GDM1 (cell line): ENCODE measurements around the gene RBM12.

Source experiments
- DNase-seq: peaks from one replicate; lab custom pipeline; 2025; lab: John Stamatoyannopoulos, UW

RBM12 gene

DNA sequence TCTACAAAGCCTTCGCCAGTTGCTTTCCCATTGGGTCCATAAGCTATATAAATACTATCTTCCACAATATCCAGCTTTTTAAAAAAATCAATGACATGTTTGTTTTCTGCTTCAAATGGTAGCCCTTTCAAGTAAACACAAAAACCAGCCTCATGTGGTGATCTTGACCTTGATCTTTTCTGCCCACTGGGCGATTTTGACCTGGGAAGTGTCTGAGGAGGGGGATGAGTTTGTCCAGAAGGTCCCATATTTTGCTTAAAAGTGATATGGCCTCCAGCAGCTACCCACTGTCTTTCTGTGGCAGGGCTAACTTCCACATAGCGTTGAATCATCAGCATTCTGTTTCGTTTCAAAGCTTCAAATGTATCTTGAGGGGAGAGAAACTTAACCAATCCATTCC lies 10.8 kb downstream of the RBM12 start:
- DNase-seq, result no peak

DNA sequence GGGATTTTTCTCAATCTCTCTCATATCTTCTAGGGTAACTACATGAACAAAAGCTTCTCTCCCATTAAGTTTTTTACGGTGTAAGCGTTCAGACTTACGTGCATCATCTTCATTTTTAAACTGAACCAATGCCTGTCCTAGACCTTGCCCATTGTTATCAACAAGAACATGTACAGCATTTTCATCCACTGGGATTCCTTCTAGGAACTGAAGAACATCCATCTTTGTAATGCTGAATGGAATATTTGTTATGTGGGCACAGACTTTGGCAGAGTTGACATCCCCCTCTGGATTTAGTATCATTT lies 11.3 kb downstream of the RBM12 start:
- no peak for DNase-seq

DNA sequence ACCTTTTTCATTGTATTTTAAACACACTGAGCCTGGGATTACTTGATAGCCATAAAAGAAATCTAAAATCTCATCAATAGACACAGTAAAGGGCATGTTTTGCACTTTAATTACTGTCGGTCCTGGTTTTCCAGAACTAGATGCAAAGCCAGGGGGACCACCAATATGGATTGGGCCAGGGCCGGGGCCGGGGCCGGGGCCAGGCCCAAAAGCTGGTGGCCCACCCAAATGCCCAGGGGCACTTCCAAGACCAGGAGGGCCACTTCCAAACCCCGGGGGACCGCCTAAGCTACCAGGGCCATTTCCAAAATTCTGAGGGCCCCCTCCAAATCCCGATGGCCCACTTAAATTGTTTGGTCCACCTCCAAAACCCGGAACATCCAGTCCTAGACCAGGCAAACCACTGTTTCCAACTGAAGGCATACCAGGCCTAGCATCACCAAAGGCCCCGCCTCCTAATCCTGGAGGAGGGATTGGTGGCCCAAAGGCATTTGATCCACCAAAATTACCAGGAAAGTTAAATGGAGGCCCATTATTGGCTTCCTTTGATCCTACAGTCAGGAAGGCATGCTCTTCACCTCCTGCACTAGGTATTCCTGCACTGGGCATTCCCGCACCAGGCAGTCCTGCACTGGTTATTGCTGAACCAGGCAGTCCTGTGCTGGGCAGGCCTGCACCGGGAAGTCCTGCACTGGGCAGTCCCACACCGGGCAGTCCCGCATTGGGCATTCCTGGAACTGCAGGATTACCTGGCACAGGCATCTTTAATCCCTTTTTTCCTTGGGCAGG lies 11.9 kb downstream of the RBM12 start:
- DNase-seq, result no peak

DNA sequence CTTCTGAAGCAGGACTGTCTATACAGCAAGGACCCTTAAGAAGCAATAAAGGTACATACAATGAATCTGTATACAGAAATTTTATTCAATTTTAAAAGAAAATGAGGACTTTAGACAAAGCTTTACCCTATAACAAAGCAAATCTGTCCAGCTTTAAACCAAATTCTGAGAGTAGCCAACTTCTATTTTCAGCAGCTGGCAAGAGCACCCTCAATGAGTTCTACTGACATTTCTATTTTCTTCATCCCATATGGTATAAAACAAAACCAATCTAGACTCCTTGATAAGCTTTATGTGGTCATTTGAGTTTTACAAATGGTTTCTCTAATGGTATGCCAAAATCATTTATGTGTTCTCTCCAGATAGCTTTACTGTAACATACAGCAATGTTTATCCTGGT lies 12.7 kb downstream of the RBM12 start:
- no peak for DNase-seq

DNA sequence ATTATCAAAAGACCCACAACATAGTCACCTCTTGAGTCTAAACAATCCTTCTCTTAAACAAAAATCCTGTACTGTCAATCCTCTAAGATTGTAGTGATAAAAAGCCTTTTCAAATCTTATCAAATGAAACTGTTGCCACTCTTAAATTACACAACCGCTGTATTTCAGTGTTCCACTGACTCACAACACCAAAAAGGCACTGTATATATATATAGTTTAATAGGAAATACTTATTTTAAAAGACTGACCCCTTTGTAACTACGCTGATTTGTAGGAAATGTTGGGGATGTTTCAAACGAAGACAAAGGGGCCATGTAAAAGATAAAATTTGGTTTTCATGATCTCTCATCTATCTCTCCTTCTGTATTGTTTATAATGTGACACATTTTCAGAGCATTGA lies 14.1 kb downstream of the RBM12 start:
- no peak for DNase-seq

DNA sequence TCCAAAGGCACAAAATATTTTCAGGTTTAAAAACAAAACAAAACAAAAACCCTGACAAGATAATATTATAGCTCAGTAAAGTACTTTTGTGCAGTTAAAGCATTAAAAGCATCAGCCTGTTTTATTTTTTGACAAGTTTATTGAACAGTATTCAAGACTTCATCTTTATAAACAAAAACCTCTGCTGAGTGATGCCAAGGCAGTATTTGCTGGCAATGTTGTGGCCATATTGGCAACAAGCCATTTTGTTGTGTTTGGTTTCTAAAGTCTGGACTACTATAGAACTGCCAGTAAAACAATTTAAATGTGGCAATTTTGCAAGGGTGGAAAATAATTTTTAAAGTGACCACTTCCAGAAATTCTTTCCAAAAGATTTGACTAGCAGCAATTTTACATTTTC lies 15.9 kb downstream of the RBM12 start:
- no peak for DNase-seq

DNA sequence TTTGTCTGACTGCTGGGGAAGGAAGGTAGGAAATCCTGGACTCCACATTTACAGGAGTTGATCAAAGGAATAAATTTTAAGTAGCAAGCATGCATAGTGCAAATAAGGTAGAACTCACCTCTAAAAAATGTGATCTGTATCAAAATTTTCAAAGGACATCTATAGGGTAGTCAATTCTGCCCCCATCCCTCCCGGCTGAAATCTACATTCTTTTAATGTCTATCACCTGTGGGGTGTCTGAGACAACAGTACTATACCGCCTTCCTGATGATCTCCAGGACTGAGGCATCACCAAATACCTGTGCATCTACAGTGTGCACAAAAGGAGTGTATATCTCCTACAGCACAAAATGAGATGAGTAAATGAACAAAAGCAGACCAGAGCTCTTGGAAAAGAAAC lies 19.9 kb downstream of the RBM12 start:
- DNase-seq, result no peak

DNA sequence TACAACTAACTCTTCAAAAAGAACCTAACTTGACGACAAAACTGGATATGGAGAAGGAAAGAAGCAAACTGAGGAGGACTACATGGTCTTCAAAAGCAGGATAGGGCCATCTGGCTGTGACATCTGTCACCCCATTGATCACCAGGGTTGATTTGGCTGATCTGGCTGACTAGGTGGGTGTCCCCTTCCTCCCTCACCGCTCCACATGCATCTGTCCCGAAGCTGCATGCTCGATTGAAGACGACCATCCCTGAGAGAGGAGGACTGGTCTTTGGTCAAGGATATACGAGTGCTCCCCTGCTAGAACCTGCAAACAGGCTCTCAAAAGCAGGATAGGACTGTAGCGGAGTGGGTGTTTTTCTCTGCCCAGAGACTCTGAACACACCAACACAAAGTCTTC lies 21.7 kb downstream of the RBM12 start:
- no peak for DNase-seq

DNA sequence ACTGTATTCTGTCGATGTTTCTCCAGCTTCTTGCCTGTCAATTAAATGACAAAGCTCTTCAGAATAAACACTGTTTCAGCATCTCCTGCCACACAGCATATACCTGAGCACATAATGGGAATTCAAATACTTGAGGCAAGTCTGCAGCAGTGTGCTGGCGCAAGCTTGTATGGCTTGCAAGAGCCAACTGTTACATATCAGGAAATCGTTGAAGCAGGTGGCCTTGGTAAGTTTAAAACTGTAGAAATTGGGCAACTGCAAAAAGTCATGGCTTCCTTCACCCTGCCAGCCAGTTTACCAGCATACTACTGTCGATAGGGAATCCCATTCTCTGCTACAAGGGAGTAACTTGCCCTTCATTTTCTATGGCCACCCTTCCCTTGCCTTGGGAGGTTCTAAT lies 23.0 kb downstream of the RBM12 start:
- no peak for DNase-seq

DNA sequence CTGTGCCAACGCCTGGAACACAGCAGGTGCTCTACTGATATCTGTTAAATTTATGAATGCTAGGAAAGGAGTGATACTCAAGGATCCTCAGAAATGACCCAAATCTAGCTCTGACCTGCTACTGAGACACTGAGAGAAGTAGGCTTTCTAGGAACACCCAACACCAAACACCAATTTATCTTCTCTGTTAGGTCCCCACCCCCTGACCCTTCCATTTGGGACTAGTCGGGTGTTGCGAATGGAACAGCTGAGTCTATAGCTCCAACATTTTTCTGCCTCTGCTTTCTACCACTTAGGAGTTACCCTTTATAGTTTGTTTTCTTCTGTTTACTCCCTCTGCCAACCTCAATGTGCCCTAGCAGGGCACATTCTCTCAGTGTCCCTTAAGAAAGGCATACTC lies 24.0 kb downstream of the RBM12 start:
- DNase-seq, result no peak

DNA sequence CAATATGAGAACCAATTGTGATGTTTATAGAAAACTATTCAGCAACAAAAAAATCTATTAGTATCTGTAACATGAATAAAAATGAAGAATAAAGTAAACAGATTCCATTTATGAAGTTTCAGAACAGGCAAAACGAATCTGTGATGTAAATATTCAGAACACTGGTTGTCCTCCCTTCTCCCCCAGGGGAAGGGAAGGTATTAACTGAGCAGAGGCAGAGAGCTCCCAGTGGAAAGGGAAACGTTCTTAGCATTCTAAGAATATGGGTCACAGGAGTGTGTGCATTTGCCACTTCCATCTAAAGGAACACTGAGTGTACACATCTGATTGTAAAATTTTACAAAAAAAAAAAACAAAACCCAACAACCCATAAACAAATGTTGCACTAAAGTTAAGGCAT lies 25.9 kb downstream of the RBM12 start:
- no peak for DNase-seq

DNA sequence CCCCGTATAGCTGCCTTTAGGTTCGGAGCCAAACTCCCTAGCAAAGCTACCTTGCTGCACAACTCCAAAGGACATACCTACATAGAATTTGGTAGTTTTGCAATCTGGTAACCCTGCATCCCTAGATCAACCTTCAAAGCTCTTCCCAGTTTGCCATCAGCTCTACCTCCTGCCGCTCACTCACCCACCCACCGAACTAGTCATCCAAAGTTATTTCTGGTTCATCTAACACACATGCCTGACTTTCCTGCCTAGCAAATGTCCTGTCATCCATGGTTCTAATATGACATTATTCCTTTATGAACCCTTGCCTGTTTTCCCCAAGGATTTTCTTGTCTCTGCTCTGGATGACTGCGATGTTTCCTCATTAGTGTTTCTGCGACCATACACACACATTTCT lies 27.4 kb downstream of the RBM12 start:
- no peak for DNase-seq

DNA sequence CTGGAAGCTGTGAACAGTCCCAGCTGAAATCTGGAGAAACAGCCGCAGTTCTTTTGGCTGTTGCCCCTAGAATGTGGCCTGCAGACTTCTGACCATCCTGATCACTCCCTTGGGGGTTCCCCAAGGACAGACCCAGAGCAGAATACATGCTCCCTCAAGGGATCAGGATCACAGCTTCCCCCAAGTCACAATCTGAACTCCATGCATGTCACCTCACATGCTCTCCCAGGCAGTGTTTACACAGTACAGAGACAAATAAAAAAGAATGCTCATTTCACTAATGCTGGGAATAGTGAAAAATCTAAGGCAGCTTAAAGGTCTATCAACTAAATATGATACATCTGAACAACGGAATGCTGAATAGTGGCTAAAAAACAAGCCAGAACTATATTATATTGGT lies 28.6 kb downstream of the RBM12 start:
- no peak for DNase-seq

DNA sequence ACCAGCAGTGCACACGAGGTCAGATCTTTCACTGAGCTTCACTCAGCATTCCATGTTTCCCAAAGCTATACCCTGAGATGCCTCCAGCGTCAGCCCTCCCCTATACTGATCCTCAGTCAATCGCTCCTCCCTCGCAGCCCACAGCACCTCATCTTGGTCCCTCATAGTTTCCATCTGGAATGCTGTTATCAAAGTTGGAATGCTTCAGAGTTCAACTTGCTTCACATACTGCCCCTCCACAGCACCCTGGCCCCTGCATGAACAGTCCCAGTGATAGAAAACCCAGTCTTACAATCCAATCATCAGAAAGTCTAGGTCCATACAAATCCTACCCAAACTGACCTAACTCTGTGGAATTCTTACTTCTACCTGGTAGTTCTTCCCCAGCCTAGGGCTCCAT lies 29.0 kb downstream of the RBM12 start:
- no peak for DNase-seq

DNA sequence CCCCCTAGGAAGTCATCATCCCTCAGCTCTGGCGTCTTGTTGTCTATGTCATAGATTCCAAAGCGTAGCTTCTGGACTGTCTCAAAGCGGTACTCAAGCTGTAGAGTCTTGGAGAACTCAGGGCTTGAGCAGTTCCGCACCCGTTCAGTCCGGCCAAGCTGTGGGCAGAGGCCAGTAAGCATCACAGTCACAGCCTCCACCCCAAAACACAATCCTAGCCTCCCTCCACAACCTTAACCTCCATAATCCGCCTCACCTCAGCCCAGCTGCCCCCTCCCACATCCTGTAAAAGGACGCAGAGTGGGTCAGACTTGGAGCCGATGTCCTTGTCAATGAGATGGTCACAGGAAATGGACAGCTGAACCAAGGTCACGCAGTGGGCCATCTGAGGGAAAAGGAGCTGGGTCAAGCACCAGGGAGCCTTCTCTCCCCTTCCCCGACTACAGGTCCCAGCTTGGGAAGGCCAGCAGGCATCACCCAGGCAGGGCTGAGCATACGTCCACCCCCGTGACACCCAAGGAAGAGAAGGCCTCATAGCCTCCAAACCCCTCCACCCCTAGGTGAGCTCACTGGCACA lies 32.1 kb downstream of the RBM12 start:
- no peak for DNase-seq

DNA sequence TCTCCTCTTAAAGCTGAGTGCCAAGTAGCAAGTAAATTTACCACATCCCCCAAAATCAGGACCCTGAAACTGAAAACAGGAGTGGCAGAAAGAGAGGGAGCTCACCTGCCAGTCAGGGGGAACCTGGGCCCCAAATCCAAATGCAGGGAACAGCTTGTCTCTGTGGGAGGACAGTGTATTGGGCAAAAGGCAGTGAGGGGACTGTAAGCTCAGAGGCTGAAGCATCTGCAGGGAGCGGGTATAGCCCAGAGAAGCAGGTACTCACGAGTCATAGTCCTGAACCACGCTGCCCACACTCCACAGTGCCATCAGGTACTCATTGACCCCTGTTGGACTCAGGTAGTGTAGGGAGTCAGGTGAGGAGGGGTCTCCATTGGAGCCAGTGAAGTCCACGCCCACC lies 34.1 kb downstream of the RBM12 start:
- no peak for DNase-seq

DNA sequence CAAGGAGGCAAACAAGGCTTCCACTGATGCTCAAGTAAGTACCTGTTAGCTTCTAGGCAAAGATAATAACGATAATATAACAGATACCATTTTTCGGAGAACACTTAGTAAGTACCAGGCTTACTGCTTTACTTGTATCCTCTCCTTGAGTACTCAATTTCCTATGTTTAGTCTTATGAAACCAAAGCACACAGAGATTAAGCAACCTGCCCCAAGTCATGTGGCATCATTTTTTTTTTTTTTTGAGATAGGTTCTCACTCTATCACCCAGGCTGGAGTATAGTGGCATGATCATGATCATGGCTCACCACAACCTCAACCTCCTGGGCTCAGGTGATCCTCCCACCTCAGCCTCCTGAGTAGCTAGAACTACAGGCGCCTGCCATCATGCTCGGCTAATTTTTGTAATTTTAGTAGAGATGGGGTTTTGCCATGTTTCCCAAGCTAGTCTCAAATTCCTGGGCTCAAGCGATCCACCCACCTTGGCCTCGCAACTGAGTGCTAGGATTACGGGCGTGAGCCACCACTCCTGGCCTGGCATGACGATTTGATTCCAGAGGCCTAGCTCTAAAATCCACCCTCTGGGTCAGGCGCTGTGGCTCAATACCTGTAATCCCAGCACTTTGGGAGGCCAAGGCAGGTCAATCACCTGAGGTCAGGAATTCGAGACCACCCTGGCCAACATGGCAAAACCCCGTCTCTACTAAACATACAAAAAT lies 35.1 kb downstream of the RBM12 start:
- no peak for DNase-seq

DNA sequence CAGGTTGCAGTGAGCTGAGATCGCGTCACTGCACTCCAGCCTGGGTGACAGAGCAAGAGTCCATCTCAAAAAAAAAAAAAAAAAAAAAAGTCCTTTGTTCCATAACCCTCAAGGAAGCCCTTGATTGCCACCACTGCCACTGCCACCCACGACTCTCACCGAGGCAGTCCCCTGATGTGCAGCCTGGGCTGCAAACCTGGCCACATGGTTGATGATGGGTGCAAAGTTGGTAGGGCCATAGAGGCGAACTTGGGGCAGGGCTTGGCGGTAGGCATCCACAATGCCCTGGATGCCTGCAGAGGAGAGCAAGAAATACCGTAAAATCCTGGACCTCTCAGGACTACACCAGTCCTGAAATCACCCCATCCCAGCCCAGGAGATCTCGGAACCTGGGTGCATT lies 37.6 kb downstream of the RBM12 start:
- DNase-seq, result no peak

DNA sequence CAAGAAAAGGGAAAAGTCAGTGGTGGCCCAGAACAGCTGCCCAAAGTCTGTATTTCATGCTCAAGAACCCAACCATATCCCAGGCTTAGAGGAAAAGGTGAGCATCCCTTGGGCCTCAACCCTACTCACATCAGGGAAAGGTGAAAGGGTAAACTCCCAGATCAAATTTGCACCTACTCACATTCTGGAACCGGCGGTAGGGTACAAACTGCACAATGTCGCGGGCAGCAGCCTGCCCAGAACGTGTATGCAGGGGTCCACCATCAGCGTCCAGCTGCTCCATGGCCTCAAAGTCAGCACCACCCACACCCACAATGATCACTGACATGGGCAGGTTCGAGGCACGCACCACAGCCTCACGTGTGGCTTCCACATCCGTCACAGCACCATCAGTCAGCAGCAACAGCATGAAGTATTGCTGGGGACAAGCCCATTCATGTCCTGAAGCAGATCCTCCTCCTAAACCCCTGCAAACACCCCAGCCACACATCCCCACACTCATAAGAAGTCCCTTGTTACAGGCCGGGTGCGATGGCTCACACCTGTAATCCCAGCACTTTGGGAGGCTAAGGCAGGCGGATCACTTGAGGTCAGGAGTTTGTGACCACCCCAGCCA lies 38.2 kb downstream of the RBM12 start:
- no peak for DNase-seq

DNA sequence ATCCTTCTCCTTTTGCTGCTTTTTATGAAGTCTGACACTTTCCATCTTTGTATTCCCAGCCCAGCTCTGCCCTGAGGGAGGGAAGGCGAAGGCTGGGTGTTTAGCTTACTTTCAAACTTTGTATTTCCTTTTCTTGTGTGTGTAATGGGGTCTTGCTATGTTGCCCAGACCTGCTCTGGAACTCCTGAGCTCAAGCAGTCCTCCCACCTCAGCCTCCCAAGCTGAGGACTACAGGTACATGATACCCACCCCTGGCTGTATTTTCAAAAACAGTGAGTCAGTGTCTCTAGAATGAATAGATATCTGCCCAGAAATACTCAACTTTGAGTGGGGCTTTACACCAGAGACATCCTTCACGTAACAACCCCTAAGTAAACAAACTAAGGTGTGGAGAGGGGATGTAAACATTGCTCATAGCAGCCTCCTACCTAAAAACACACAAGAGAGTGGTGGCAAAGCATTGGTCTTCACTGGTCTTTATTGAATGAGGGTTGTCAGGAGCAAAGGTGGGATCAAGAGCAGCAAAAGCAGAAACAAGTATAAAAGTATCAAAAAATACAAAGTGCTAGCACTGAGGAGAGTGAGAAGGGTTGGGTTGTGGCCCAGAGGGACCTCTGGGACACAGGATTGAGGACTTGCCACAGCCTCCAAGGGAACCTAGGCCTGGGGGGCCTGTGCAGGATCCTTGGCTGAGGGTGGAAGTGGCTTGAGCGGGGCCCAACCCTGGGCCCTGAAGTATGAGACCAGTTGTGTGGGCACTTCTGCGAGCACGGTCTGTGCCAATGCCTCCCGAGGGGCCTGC lies 38.9 kb downstream of the RBM12 start:
- DNase-seq, result no peak

DNA sequence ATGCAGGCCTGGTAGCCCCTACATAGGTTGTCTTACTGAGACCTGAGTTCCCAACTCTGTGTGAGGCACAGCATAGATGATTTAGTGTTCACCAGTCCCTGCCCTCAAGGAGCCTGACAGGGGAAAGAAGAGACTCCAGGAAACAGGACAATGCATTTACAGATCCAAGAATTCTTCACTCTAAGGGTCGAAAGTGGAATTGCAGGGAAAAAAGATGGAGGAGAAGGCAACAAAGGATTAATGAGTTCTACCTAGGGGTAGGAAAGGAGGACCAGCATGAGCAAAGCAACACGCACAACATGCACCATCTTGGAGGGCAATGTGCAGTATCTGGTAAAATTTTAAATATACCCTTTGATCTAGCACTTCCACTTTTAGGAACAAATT lies 43.1 kb downstream of the RBM12 start:
- no peak for DNase-seq

DNA sequence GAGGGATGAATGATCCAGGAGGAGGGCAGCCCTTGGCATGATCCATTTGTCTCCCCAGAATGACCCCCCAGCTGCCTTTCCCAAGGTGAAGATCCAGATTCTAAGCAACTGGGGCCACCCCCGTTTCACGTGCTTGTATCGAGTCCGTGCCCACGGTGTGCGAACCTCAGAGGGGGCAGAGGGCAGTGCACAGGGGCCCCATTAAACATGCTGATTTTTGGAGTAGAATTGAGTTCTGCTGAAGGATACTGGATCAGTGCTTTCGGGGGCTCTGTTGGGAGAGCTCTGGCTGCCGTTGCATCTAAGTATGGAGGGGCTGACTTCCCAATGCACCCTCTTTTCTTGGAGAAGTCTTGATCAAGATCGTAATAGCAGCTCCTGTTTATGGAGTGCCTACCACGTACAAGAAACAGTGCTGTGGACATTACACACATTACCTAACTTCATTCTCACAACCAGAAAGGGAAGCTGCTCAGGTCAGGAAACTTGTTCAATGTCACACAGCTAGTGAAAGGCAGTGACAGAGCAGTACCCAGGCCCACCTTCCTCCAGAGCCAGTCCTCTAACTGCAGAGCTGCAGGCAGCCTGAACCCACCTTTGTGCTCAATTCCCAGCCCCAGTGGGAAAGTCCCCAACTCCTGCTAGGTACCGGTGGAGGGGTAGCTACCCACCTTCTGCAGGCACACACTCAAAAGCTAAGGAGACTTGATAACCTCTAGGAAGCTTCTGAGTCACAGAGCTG lies 43.7 kb downstream of the RBM12 start:
- DNase-seq, result no peak
